OCI-LY7 (cell line): ENCODE measurements around the gene RPL29. TPM values are rescaled to one million over a fixed set of nuclear protein-coding genes. Genes with fewer than 3 reads are reported as not detected.

ENCODE experiments used
- BruUV-seq: library from RNA; stranded (reverse); fragments of 400-500 nt; replicated peaks from 2 replicates; lab custom pipeline; 2021; lab: Mats Ljungman, UMichigan
- CTCF ChIA-PET: fragments of 300-600 bp; sonication (Branson Sonifier 250); formaldehyde crosslinking; loops from one replicate; lab custom pipeline; 2022; ENCODE audit warnings: antibody characterized with exemption; ENCODE audit not compliant: unreplicated experiment; lab: Charles Lee
- POLR2A ChIA-PET: fragments of 300-600 bp; sonication (Branson Sonifier 250); formaldehyde crosslinking; loops from one replicate; lab custom pipeline; 2022; ENCODE audit warnings: antibody characterized with exemption; lab: Charles Lee
- DNase-seq: peaks from one replicate; pipeline ENCODE4 v3.0.0-alpha.2; 2015; ENCODE audit warnings: low spot score
- H2AFZ ChIP-seq: fragments of 200-600 bp; sonication (generic), shearing (Covaris generic); 2 replicates; pipeline ENCODE4 v1.6.1; 2014; ENCODE audit warnings: mild to moderate bottlenecking, antibody characterized with exemption, low read length, moderate library complexity
- H3K27ac ChIP-seq: fragments of 200-600 bp; sonication (generic); 2 replicates; pipeline ENCODE4 v1.5.1; 2014; ENCODE audit warnings: mixed run types, low read depth, mild to moderate bottlenecking, moderate library complexity, low read length, inconsistent platforms; ENCODE audit not compliant: poor library complexity, severe bottlenecking
- H3K36me3 ChIP-seq: fragments of 200-600 bp; sonication (generic); 2 replicates; pipeline ENCODE4 v1.6.1; 2014; ENCODE audit warnings: mild to moderate bottlenecking, antibody characterized with exemption, low read length, moderate library complexity, mixed read lengths; ENCODE audit not compliant: insufficient read depth
- H3K4me1 ChIP-seq: fragments of 200-600 bp; sonication (generic); 2 replicates; pipeline ENCODE4 v1.5.1; 2014; ENCODE audit warnings: mild to moderate bottlenecking, low read length; ENCODE audit not compliant: insufficient read depth, poor library complexity, severe bottlenecking
- H3K4me2 ChIP-seq: fragments of 200-600 bp; sonication (generic); 2 replicates; pipeline ENCODE4 v1.6.1; 2014; ENCODE audit warnings: mild to moderate bottlenecking, low read length
- H3K4me3 ChIP-seq: fragments of 200-600 bp; sonication (generic); 2 replicates; pipeline ENCODE4 v1.5.1; 2014; ENCODE audit warnings: mild to moderate bottlenecking, low read depth, low read length; ENCODE audit not compliant: poor library complexity, severe bottlenecking
- H3K79me2 ChIP-seq: fragments of 200-600 bp; sonication (generic); 2 replicates; pipeline ENCODE4 v1.6.1; 2016; ENCODE audit warnings: low read depth, mild to moderate bottlenecking, low read length, moderate library complexity, mixed read lengths; ENCODE audit not compliant: insufficient read depth
- H3K9me2 ChIP-seq: fragments of 200-600 bp; sonication (generic); 2 replicates; pipeline ENCODE4 v1.6.1; 2016; ENCODE audit warnings: mild to moderate bottlenecking, low read length, mixed read lengths; ENCODE audit not compliant: insufficient read depth
- H3K9me3 ChIP-seq: fragments of 200-600 bp; sonication (generic); 2 replicates; pipeline ENCODE4 v1.6.1; 2014; ENCODE audit warnings: mild to moderate bottlenecking, mixed run types, low read length, mixed read lengths
- H4K20me1 ChIP-seq: fragments of 200-600 bp; sonication (generic); 2 replicates; pipeline ENCODE4 v1.6.1; 2014; ENCODE audit warnings: mild to moderate bottlenecking, antibody characterized with exemption, low read length, moderate library complexity, mixed read lengths; ENCODE audit not compliant: insufficient read depth
- CTCF ChIP-seq: fragments of 200-600 bp; sonication (generic); conservative IDR thresholded peaks from 2 replicates; pipeline ENCODE4 v1.5.1; 2014; ENCODE audit warnings: mild to moderate bottlenecking, antibody characterized with exemption, low read length, moderate library complexity, mixed read lengths
- EZH2phosphoT487 ChIP-seq: fragments of 200-600 bp; sonication (generic); IDR thresholded peaks from 2 replicates; pipeline ENCODE4 v1.6.1; 2018; ENCODE audit warnings: low read depth, borderline replicate concordance, mild to moderate bottlenecking, mixed run types, antibody characterized with exemption, low read length, moderate library complexity, mixed read lengths
- intact Hi-C: fragments of 100-400 bp; cut with micrococcal nuclease; formaldehyde crosslinking; loops from one replicate; pipeline ENCODE4 v1.10.0; 2022; ENCODE audit not compliant: unreplicated experiment
- total RNA-seq, 2 experiments: library from RNA; depleted of rRNA in 1 of 2; stranded (reverse); fragments of >200 nt in 1 of 2; shearing (Covaris generic) in 1 of 2; gene quantifications; 2 replicates each; pipeline ENCODE4 v1.2.3, GENCODE V29; 2014 to 2022

Gene RPL29
- total RNA-seq, 2 experiments from 2014 or later, result 1,535 to 1,781 TPM

- no peak for DNase-seq
- H3K4me2 ChIP-seq, result no peak overlapping the region
- H2AFZ ChIP-seq, result no peak overlapping the region
- H3K36me3 ChIP-seq, result no peaks in the 10 kb centered on the region
- H3K4me1 ChIP-seq, result no peaks in the 10 kb centered on the region
- no peaks in the 10 kb centered on the region for H3K9me3 ChIP-seq
- H3K27ac ChIP-seq, result no peak overlapping the region
- intact Hi-C loops, result no loop called here
- no peaks in the 10 kb centered on the region for H4K20me1 ChIP-seq
- ChIA-PET POLR2A (no interaction called here), CTCF (no interaction called here)
- no peaks in the 10 kb centered on the region for H3K9me2 ChIP-seq
- H3K79me2 ChIP-seq, result no peaks in the 10 kb centered on the region
- TF ChIP-seq CTCF, result no peak
- TF ChIP-seq EZH2phosphoT487, result no peak
- no peak overlapping the region for H3K4me3 ChIP-seq
- no TSS peak for BruUV-seq
These were observed 42.5 kb upstream of the RPL29 start for GRCh38 chr3:52038227-52038626.

DNA sequence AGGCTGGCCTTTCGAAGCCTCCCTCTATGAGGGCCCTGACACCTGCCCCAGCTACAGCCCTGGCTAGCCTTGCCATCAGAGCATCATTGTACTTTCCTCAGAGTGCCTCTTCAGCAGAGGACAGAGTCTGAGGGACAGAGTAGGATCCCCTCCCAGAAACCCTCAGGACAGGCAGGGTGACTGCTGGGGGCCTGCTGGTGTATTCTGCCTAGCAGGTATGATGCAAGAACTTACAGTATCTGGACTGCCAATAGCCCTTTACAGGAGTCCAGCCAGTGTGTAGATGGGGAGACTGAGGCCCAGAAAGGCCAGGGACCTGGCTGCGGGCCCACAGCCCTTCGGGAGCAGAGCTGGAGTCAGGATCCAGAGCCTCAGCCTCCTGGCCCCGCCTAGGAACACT, 41.6 kb upstream of the RPL29 start:
- CTCF ChIA-PET, result no interaction called here
- Histone ChIP-seq H3K9me3 (no peaks in the 10 kb centered on the region), H3K4me3 (no peak overlapping the region), H3K36me3 (no peaks in the 10 kb centered on the region), H2AFZ (no peak overlapping the region), H3K9me2 (no peaks in the 10 kb centered on the region), H4K20me1 (no peaks in the 10 kb centered on the region), H3K4me1 (no peaks in the 10 kb centered on the region), H3K79me2 (no peaks in the 10 kb centered on the region), H3K27ac (no peak overlapping the region), H3K4me2 (no peak overlapping the region)
- POLR2A ChIA-PET, result no interaction called here
- intact Hi-C loops, result no loop called here
- TF ChIP-seq CTCF (no peak), EZH2phosphoT487 (no peak)
- BruUV-seq, result no TSS peak
- DNase-seq, result no peak

DNA sequence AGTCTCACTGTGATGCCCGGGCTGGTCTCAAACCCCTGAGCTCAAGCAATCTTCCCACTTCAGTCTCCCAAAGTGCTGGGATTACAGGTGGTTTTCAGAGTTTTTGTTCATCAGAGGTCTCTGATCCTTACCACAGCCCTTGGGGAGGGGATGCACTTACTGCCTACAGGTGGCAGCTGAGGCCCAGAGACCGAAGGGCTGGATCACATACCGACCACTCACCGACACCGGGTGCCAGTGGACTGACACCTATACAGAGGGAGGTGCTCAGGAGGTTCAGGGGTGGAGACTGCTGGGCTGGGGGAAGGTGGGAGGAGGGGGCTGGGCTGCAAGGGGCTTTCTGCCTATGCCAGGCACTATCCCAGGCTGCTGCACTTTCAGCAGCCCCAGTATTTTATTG, 41.1 kb upstream of the RPL29 start:
- ChIA-PET CTCF (no interaction called here), POLR2A (interaction anchor here (0.7 to 0.9 kb wide), 2 partner anchors 41 to 43 kb away, joined by 3 read pairs; partner anchors contain the start of gene RPL29)
- Histone ChIP-seq H3K4me2 (no peak overlapping the region), H3K9me3 (no peaks in the 10 kb centered on the region), H3K27ac (no peak overlapping the region), H2AFZ (no peak overlapping the region), H3K4me1 (no peaks in the 10 kb centered on the region), H3K36me3 (no peaks in the 10 kb centered on the region), H3K4me3 (no peak overlapping the region), H4K20me1 (no peaks in the 10 kb centered on the region), H3K79me2 (no peaks in the 10 kb centered on the region), H3K9me2 (no peaks in the 10 kb centered on the region)
- intact Hi-C loops, result no loop called here
- TF ChIP-seq EZH2phosphoT487 (no peak), CTCF (peak; percentile 44; the same call in 1 of the 2 replicates)
- BruUV-seq, result no TSS peak
- peak; percentile 40 for DNase-seq
